Fibroblast of skin of back (primary cell): ENCODE results near the gene CCDC51.
A peak's percentile ranks its signal among the peaks of the same experiment; 100 is the strongest.
"Not testable (repeated sequence)": the region's sequence is repeated elsewhere in the genome, so short reads cannot be mapped to it uniquely, and the experiment has no call there.

Source experiments
- DNase-seq: peaks from one replicate; pipeline ENCODE4 v3.0.0-alpha.2; 2013

CCDC51 gene

DNA sequence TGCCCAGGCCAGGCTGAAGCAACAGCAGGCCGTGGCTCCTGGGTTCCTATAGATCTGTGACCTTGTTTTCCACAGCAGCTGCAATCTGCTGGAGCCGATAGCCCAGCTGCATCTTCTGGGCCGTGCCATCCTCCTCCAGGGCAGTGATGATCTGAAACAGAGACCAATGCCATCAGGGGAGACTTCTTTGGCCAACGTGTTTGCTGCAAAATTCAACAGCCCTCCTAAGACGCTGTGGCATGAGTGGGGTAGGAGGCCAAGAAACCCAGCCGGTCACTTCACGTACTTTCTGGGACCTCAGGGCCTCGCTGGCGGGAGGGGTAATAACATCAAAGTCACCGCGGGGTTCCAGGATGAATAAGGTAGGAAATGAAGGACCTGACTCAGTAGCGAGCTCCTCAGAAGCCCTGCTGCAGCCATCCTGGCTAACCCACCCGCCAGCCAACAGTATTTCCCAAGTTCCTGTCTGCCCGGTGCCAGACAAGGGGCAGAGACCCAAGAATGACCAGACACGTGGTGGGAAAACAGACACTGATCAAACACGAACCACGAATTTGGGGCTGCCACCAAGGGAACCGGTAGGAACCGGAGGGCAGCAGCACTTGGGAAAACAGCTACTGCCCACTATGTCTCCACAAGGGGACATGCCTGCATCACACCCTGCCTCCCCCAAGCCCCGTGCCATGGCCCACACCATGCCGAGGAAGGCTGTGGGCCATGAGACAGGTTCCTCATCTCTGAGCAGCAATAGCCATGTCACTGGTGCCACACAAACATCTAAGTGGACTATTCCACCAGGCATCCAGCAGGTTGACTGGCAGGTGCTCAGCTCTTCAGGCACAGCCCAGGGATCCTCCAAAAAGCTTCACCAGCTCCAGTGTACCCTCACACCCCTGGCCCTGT is 35.2 kb downstream of the CCDC51 start:
- no peak for DNase-seq

DNA sequence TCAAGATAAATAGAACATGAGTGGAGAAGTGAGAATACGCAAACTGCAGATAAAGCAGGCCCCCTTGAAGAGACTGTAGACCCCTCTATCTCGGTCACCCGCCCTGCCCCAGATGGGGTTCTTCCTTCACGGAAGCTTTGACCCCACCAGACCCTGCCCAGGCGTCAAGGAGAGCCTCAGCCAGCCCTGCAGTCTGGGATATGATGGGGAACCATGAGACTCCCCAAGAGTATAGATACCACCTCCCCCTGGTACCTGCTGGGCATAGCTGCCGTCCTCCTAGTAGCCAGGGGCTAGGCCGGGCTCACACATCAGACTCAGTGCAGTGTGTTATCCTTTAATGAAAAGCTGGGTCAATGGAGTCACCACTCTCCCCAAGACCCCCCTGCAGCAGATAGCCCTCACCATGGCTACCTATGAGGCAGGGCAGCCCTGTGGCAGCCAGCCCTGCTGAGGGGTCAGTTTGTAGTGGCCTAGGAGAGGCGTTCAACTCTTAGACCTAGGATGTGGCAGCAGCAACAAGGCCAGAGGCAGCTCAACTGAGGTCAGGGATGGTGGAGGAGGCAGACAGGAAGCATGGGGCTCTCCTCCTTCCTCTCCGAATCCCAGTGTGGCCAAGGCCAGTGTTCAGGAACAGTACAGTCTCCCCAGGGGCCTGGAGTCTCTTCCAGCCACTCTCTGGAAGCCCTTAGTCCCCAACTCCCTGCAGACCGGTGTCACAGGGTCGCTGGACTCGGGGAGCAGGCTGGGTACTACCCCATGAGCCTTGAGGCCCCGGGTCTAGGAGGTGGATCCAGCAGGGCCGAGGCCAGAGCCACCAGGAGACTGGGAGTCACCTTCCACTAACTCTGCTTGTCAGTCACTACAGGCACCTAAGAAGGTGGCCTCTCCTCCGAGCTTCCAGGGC is 36.1 kb downstream of the CCDC51 start:
- no peak for DNase-seq

DNA sequence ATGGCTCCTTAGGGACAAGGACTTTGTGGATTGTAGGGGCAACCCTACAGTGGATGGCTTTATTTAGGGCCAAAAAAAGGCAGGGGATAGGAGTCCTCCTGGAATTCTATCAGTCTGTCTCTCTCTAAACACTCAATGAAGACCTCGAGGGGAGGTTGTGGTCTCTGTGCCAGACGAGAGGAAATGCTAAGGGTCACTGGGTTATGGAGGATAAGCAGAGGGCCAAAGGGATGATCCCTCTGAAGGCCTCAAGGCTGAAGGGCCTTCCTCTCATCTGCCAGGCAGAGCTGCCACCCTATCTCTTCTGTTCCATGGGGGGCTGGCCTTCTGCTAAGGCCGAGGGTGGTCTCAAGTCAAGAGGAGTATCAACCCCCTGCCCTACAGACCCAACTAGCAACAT is 37.0 kb downstream of the CCDC51 start:
- no peak for DNase-seq

DNA sequence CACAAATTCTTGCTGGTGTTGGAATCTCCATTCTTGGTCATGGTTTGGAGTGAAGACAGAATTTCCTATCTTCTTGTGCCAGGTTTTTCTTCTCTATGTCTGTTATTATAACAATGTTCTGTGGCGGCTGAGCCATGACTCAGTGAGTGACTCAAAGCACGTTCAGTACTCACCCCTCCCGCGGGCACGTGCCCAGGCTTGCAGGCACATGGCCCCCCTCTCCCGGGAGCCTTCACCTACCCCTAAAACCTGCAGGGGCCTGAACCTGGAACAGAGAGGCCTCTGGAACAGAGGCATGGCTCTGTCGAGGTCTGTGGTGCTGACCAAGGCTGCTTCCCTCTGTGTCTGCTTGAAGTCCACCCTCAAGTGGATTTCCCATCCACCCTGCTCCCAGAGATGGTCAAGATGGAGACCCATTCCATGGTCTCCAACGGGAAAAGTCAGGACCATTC is 37.6 kb downstream of the CCDC51 start:
- peak; percentile 91 for DNase-seq

GRCh38 chr3:48401434-48401901 is 38.5 kb downstream of the CCDC51 start:
- DNase-seq = not testable (repeated sequence)

- peak; percentile 55 for DNase-seq
Observed at GRCh38 chr3:48400824-48401433, 39.0 kb downstream of the CCDC51 start.

GRCh38 chr3:48399387-48400172 is 40.3 kb downstream of the CCDC51 start:
- no peak for DNase-seq

- no peak for DNase-seq
Observed at GRCh38 chr3:48398701-48399386, 41.1 kb downstream of the CCDC51 start.

DNA sequence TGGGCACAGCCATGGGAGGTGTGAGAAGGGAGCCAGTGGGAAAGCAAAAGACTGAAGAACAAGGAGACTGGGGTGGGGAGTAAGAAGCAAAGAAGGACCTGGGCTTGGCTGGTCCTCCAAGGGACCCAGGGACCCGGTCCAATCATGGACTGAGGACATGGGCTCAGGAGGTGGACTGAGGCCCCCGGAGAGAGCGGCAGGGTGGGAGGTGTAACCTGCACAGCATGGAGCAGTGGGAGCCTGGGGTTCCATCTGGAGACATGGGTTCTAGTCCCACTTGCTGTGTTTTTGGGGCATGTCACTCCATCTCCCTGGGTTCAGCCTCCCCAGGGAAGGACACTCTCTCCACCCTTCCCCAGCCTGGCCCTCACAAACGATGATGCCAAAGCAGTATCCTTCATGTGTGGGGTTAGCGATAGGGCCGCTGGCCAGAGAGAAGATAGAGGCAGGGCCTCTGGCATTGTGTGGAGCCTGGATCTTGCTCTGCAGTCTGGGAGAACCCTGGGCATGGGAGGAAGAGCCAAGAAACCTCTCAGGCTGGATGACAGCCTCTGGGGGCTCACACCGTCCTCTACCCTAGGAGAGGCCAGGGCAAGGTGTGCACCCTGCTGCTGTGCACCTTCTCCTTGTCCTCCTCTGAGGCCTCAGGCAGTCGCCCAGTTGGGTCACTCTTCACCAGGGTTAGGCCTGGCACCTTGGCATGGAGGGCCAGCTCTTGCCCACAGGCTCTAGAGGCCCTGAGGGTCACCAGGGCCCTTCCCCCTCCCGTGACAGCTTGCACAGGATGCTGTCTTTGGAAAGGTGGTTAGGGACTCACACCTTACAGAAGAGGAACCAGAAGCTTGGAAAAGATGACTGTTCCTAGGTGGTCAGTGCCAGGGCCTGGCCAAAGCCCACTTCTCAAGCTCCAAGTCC is 41.9 kb downstream of the CCDC51 start:
- no peak for DNase-seq

DNA sequence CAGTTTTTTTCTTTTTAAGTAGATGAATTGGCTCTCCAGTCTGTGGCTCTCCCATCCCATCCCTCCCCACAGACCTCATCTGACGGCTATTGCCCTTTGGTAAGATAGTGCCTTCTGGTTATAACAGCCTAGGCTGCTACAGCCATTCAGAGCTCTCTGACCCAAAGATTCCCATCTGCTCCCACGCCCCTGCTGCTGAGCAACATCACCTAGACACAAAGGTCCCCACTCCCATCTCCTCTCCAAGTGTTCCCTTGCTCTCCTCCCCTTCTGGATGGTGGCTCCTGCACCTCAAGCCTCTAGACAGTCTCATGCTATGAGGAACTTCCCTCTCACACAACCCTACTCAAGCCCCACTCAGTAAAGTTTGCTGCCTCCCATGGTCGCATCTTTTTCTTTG is 44.2 kb downstream of the CCDC51 start:
- DNase-seq = no peak

GRCh38 chr3:48394391-48394790 is 45.5 kb downstream of the CCDC51 start:
- DNase-seq = no peak

DNA sequence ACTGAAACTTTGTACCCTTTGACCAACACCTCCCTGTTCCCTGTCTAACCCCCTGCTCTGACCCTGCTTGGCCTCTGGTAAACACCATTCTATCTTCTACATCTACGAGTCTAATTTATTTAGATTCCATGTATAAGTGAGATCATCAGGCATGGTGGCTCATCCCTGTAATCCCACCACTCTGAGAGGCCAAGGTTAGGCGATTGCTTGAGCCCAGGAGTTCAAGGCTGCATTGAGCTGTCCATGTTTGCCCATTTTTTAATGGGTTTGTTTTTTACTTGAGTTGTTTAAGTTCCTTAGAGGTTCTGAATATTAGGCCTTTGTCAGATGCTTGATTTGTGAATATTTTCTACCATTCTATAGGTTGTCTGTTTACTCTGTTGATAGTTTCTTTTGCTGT is 51.0 kb downstream of the CCDC51 start:
- DNase-seq = no peak

- no peak for DNase-seq
Observed at GRCh38 chr3:48387634-48388033, 52.3 kb downstream of the CCDC51 start.
